ENCODE measurements around the gene WDR54. TPM values are rescaled to one million over a fixed set of nuclear protein-coding genes. Genes with fewer than 3 reads are reported as not detected.
A peak's percentile ranks its signal among the peaks of the same experiment; 100 is the strongest.
"Not testable (repeated sequence)": the region's sequence is repeated elsewhere in the genome, so short reads cannot be mapped to it uniquely, and the experiment has no call there.

WDR54 gene
- total and polyA plus RNA-seq, 3 donors from 2014 or later: 27.5 to 90.6 (median 31.7) TPM

- peaks cover 24% of the 10 kb centered on the region for H3K4me1 ChIP-seq
- H3K27me3 ChIP-seq: no peaks in the 10 kb centered on the region
- H3K9me3 ChIP-seq: no peaks in the 10 kb centered on the region
- WGBS, 2 donors: 0 to 1% methylated on average over 25 to 27 of the region's 27 CpGs
- H3K27ac ChIP-seq: peak overlapping the region; percentile 93 to 99
- no peaks in the 10 kb centered on the region for H3K36me3 ChIP-seq (ENCODE audit: low read depth, missing control alignments)
- DNase-seq: peak; percentile 32
- intact Hi-C loops (cut with DNase I; ENCODE audit: low total_unique reads): no loop called here
- TF ChIP-seq, protein P1, sequence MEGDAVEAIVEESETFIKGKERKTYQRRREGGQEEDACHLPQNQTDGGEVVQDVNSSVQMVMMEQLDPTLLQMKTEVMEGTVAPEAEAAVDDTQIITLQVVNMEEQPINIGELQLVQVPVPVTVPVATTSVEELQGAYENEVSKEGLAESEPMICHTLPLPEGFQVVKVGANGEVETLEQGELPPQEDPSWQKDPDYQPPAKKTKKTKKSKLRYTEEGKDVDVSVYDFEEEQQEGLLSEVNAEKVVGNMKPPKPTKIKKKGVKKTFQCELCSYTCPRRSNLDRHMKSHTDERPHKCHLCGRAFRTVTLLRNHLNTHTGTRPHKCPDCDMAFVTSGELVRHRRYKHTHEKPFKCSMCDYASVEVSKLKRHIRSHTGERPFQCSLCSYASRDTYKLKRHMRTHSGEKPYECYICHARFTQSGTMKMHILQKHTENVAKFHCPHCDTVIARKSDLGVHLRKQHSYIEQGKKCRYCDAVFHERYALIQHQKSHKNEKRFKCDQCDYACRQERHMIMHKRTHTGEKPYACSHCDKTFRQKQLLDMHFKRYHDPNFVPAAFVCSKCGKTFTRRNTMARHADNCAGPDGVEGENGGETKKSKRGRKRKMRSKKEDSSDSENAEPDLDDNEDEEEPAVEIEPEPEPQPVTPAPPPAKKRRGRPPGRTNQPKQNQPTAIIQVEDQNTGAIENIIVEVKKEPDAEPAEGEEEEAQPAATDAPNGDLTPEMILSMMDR (IDR thresholded peaks at IDR 0.05): no peak
- no peak for TF ChIP-seq POLR2A (IDR thresholded peaks at IDR 0.05)
- H3K4me3 ChIP-seq: peak overlapping the region; percentile 68 to 75
These were observed 35.6 kb downstream of the WDR54 start for GRCh38 chr2:74457129-74457548.

DNA sequence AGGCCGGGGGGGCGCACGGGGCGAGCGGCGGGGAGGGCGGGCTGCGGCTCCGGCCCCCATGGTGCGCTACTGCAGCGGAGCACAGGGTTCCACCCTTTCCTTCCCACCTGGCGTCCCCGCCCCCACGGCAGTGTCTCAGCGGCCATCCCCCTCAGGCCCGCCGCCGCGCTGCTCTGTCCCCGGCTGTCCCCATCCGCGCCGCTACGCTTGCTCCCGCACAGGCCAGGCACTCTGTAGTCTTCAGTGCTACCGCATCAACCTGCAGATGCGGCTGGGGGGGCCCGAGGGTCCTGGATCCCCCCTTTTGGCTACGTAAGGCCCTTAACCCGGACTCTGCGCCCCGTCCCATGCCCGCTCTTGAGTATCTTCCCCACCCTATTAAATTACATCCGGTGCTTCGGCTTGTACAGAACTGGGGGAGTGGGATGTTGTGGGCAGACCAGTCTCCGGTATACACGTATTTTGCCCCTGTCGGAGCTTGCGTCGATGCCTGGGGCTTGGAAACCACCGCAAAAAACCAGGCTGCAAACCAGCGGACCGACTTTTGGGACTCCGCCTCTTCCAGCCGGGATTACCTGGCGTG is 36.1 kb downstream of the WDR54 start:
- Histone ChIP-seq H3K4me3 (peak overlapping the region; percentile 68 to 75), H3K36me3 (ENCODE audit: low read depth, missing control alignments) (no peaks in the 10 kb centered on the region), H3K9me3 (no peaks in the 10 kb centered on the region), H3K4me1 (peaks cover 24% of the 10 kb centered on the region), H3K27ac (peak overlapping the region; percentile 93 to 99), H3K27me3 (no peaks in the 10 kb centered on the region)
- DNase-seq: peak; percentile 76
- WGBS, 2 donors: 0 to 1% methylated on average over 27 to 41 of the region's 46 CpGs
- intact Hi-C loops (cut with DNase I; ENCODE audit: low total_unique reads): no loop called here
- TF ChIP-seq, protein P1 (IDR thresholded peaks at IDR 0.05): no peak
- TF ChIP-seq POLR2A (IDR thresholded peaks at IDR 0.05): peak; percentile 85

DNA sequence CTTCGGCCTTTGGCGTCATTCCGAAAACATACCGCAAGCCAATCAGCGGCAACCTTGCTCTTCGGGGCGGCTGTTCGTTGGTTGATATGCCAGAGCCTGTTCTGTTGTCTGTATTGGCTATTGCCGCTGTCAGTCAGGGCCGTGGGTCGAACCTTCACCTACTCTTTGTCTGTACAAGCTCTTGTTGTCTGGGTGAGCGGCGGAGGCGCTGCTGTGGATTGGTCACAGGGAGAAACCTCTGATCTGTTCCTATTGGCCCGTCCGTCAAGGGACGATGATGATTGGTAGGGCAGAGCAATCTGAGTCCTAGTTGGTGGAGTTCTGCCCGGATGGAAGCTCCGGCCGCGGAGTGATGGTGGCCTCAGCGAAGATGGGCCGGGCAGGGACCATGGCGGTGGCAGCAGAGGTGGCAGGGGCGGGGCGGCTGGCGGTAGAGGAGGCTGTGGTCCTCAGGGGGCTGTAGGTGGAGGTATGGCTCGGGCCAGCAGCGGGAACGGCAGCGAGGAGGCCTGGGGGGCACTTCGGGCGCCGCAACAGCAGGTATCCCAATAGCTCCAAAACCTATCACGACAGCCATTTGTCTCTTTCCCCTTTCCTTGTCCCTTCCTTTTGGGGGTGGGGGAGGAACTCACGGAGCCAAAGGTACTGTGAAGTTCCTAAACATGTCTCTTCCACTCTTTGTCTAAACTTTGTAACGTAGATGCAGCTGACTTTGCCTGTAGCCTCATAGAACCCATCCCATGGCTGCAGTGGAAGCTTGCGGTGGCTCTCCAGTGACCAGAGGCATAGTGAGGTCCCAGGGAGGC is 36.8 kb downstream of the WDR54 start, which contains the start of gene WBP1:
Gene WBP1 (plus strand): TSS at position 307 of the 806 bp plus-strand sequence. CDS start 165 bp downstream, at position 472.
- DNase-seq: peak; percentile 100
- H3K27ac ChIP-seq: peak within 1 kb of the TSS; percentile 93 to 99
- peaks cover 24% of the 10 kb centered on the region for H3K4me1 ChIP-seq
- no peaks in the 10 kb centered on the region for H3K27me3 ChIP-seq
- H3K4me3 ChIP-seq: peak within 1 kb of the TSS; percentile 68 to 75
- intact Hi-C loops (cut with DNase I; ENCODE audit: low total_unique reads): no loop called here
- TF ChIP-seq POLR2A (IDR thresholded peaks at IDR 0.05): no peak
- TF ChIP-seq, protein P1 (IDR thresholded peaks at IDR 0.05): no peak
- no peaks in the 10 kb centered on the region for H3K9me3 ChIP-seq
- whole genome bisulfite sequencing, 2 donors: 1 to 2% methylated on average over 11 to 38 of the region's 38 CpGs
- H3K36me3 ChIP-seq (ENCODE audit: low read depth, missing control alignments): no peaks in the 10 kb centered on the region

GRCh38 chr2:74458938-74459363 is 37.4 kb downstream of the WDR54 start:
- no peaks in the 10 kb centered on the region for H3K9me3 ChIP-seq
- H3K27me3 ChIP-seq: no peaks in the 10 kb centered on the region
- intact Hi-C loops (cut with DNase I; ENCODE audit: low total_unique reads): no loop called here
- peak overlapping the region; percentile 58 to 68 for H3K4me3 ChIP-seq
- TF ChIP-seq, protein P1 (IDR thresholded peaks at IDR 0.05): no peak
- no peak for TF ChIP-seq POLR2A (IDR thresholded peaks at IDR 0.05)
- peak overlapping the region; percentile 32 to 65 for H3K27ac ChIP-seq
- 2% methylated on average over 10 of the region's 10 CpGs for WGBS, 2 donors
- H3K36me3 ChIP-seq (ENCODE audit: low read depth, missing control alignments): no peaks in the 10 kb centered on the region
- peaks cover 24% of the 10 kb centered on the region for H3K4me1 ChIP-seq
- DNase-seq: no peak

DNA sequence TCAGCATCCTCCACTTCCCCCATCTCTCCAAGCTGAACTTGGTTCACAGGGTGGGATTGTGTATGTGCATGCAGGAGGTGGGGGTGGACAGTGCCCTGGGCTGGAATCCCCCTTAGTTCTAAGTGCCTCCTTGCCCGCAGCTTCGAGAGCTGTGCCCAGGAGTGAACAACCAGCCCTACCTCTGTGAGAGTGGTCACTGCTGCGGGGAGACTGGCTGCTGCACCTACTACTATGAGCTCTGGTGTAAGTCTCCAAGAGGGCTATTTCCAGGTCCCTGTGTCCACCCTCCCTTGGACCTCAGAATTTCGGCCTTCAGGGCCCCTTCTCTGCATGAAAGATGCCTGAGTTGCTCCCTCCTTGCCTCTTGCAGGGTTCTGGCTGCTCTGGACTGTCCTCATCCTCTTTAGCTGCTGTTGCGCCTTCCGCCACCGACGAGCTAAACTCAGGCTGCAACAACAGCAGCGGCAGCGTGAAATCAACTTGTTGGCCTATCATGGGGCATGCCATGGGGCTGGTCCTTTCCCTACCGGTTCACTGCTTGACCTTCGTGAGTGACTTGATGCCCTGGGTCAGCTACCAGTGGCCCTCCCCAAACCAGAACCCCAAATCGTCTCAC is 38.1 kb downstream of the WDR54 start:
- H3K27me3 ChIP-seq; H3K4me3 ChIP-seq; H3K27ac ChIP-seq; DNase-seq; H3K9me3 ChIP-seq; H3K36me3 ChIP-seq (ENCODE audit: low read depth, missing control alignments); intact Hi-C loops (cut with DNase I; ENCODE audit: low total_unique reads): not testable (repeated sequence)
- peaks cover 28% of the 10 kb centered on the region for H3K4me1 ChIP-seq
- 78 to 79% methylated on average over 11 to 13 of the region's 13 CpGs for whole genome bisulfite sequencing, 2 donors

DNA sequence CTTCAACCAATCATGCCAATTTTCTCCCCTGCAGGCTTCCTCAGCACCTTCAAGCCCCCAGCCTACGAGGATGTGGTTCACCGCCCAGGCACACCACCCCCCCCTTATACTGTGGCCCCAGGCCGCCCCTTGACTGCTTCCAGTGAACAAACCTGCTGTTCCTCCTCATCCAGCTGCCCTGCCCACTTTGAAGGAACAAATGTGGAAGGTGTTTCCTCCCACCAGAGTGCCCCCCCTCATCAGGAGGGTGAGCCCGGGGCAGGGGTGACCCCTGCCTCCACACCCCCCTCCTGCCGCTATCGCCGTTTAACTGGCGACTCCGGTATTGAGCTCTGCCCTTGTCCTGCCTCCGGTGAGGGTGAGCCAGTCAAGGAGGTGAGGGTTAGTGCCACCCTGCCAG is 38.7 kb downstream of the WDR54 start:
- H3K27me3 ChIP-seq; H3K4me3 ChIP-seq; DNase-seq; H3K9me3 ChIP-seq; H3K36me3 ChIP-seq (ENCODE audit: low read depth, missing control alignments); H3K27ac ChIP-seq; intact Hi-C loops (cut with DNase I; ENCODE audit: low total_unique reads): not testable (repeated sequence)
- peaks cover 27% of the 10 kb centered on the region for H3K4me1 ChIP-seq
- WGBS, 2 donors: 84 to 92% methylated on average over 10 of the region's 10 CpGs
